Osteoblast (primary cell): ENCODE data around the gene SH2D3A. TPM values are rescaled to one million over a fixed set of nuclear protein-coding genes. Genes with fewer than 3 reads are reported as not detected.
A peak's percentile ranks its signal among the peaks of the same experiment; 100 is the strongest.

Experiments used
- DNase-seq: peaks from one replicate; pipeline ENCODE4 v3.0.0; 2011; ENCODE audit warnings: low spot score, mixed read lengths; ENCODE audit not compliant: insufficient read length; ENCODE audit errors: missing footprints
- H2AFZ ChIP-seq: 2 replicates; pipeline ENCODE4 v1.6.0; 2011; ENCODE audit warnings: mild to moderate bottlenecking, low read length
- H3K27ac ChIP-seq: 2 replicates; pipeline ENCODE4 v1.5.1; 2011; ENCODE audit warnings: mild to moderate bottlenecking, low read depth, low read length, moderate library complexity
- H3K27me3 ChIP-seq: 2 replicates; pipeline ENCODE4 v1.6.0; 2012; ENCODE audit warnings: mild to moderate bottlenecking, control low read depth, inconsistent platforms, low read length, moderate library complexity; ENCODE audit not compliant: insufficient read depth
- H3K36me3 ChIP-seq: 2 replicates; pipeline ENCODE4 v1.5.1; 2011; ENCODE audit warnings: mild to moderate bottlenecking, low read length, control low read depth, moderate library complexity; ENCODE audit not compliant: insufficient read depth
- H3K4me1 ChIP-seq: 2 replicates; pipeline ENCODE4 v1.5.1; 2011; ENCODE audit warnings: mild to moderate bottlenecking, low read length, control low read depth, moderate library complexity; ENCODE audit not compliant: insufficient read depth
- H3K4me2 ChIP-seq: 2 replicates; pipeline ENCODE4 v1.6.0; 2011; ENCODE audit warnings: mild to moderate bottlenecking, low read length; ENCODE audit not compliant: insufficient read depth
- H3K4me3 ChIP-seq: fragments of 200-600 bp; sonication (generic); 3 replicates; pipeline ENCODE4 v1.5.1; 2012; ENCODE audit warnings: mild to moderate bottlenecking, low read length, inconsistent platforms; ENCODE audit not compliant: insufficient read depth
- H3K79me2 ChIP-seq: 2 replicates; pipeline ENCODE4 v1.6.0; 2012; ENCODE audit warnings: mild to moderate bottlenecking, low read length, control low read depth, inconsistent platforms; ENCODE audit not compliant: insufficient read depth
- H3K9me3 ChIP-seq: 2 replicates; pipeline ENCODE4 v1.5.1; 2011; ENCODE audit warnings: low read depth, low read length, control low read depth
- H4K20me1 ChIP-seq: 2 replicates; pipeline ENCODE4 v1.6.0; 2012; ENCODE audit warnings: mild to moderate bottlenecking, low read length, control low read depth; ENCODE audit not compliant: insufficient read depth
- CTCF ChIP-seq: IDR thresholded peaks from 2 replicates; pipeline ENCODE4 v1.5.1; 2011; ENCODE audit warnings: mild to moderate bottlenecking, low read depth, low read length, moderate library complexity; ENCODE audit errors: extremely low read depth
- total RNA-seq: library from RNA; depleted of rRNA; stranded (reverse); fragments of >200 nt; gene quantifications from 2 replicates; pipeline ENCODE4 v1.2.3, GENCODE V29; 2012

SH2D3A gene
- total RNA-seq, 1 donor = not detected

GRCh38 chr19:6732803-6733337, 34.4 kb downstream of the SH2D3A start:
- Histone ChIP-seq H3K36me3 (no peaks in the 10 kb centered on the region), H3K79me2 (peaks cover 7% of the 10 kb centered on the region), H3K4me1 (peaks cover 12% of the 10 kb centered on the region), H3K27me3 (no peaks in the 10 kb centered on the region), H2AFZ (no peak overlapping the region), H3K9me3 (no peaks in the 10 kb centered on the region), H3K27ac (no peak overlapping the region), H3K4me2 (no peak overlapping the region), H3K4me3 (no peak overlapping the region), H4K20me1 (no peaks in the 10 kb centered on the region)
- DNase-seq = peak; percentile 58
- no peak for TF ChIP-seq CTCF

- no peak overlapping the region for H3K27ac ChIP-seq
These were observed 35.4 kb downstream of the SH2D3A start for GRCh38 chr19:6731822-6732221.

GRCh38 chr19:6730941-6731670, 36.1 kb downstream of the SH2D3A start:
- peaks cover 4% of the 10 kb centered on the region for H3K4me1 ChIP-seq
- peaks cover 7% of the 10 kb centered on the region for H3K79me2 ChIP-seq
- no peak overlapping the region for H3K27ac ChIP-seq
- H3K27me3 ChIP-seq = no peaks in the 10 kb centered on the region
- H3K9me3 ChIP-seq = no peaks in the 10 kb centered on the region
- no peak for TF ChIP-seq CTCF
- no peak overlapping the region for H2AFZ ChIP-seq
- peak; percentile 80 for DNase-seq
- H3K4me2 ChIP-seq = no peak overlapping the region
- no peak overlapping the region for H3K4me3 ChIP-seq
- no peaks in the 10 kb centered on the region for H4K20me1 ChIP-seq
- H3K36me3 ChIP-seq = no peaks in the 10 kb centered on the region

More at GRCh38 chr19:6731822-6732221, 35.4 kb downstream of the SH2D3A start:
- Histone ChIP-seq H3K4me3 (no peak overlapping the region), H4K20me1 (no peaks in the 10 kb centered on the region), H3K36me3 (no peaks in the 10 kb centered on the region), H3K4me2 (no peak overlapping the region), H3K27me3 (no peaks in the 10 kb centered on the region), H3K4me1 (peaks cover 10% of the 10 kb centered on the region), H3K79me2 (peaks cover 7% of the 10 kb centered on the region), H2AFZ (no peak overlapping the region), H3K9me3 (no peaks in the 10 kb centered on the region)
- DNase-seq = peak; percentile 39
- no peak for TF ChIP-seq CTCF

- no peaks in the 10 kb centered on the region for H3K27me3 ChIP-seq
- no peaks in the 10 kb centered on the region for H3K79me2 ChIP-seq
- H3K4me2 ChIP-seq = no peak overlapping the region
- no peak overlapping the region for H3K27ac ChIP-seq
- TF ChIP-seq CTCF = no peak
- no peaks in the 10 kb centered on the region for H3K9me3 ChIP-seq
- no peaks in the 10 kb centered on the region for H3K4me1 ChIP-seq
- DNase-seq = peak; percentile 87
- H4K20me1 ChIP-seq = no peaks in the 10 kb centered on the region
- H3K4me3 ChIP-seq = no peak overlapping the region
- H2AFZ ChIP-seq = no peak overlapping the region
- H3K36me3 ChIP-seq = no peaks in the 10 kb centered on the region
These were observed 37.0 kb downstream of the SH2D3A start for GRCh38 chr19:6730153-6730804.
